Cardiac fibroblast (primary cell): Measurements from ENCODE around the gene DDX39B.

Source experiments
- DNase-seq, 2 donors: peaks; one replicate each; pipeline versions ENCODE4 v3.0.0 to v3.0.0-alpha.2; 2010; ENCODE audit warnings: low read depth in 2 of 2
- H3K4me3 ChIP-seq, 2 donors: replicated peaks in 1 of 2; 1 replicate in 1 of 2; 2 replicates in 1 of 2; pipeline ENCODE4 v1.5.1; 2011; ENCODE audit warnings: low read depth in 2 of 2, low read length in 2 of 2, mild to moderate bottlenecking in 2 of 2, moderate library complexity in 1 of 2
- TF ChIP-seq, protein P1 (sequence below): IDR thresholded peaks from one replicate; pipeline ENCODE4 v1.5.1; 2011; ENCODE audit warnings: low read depth, mild to moderate bottlenecking, low read length, inconsistent platforms

DDX39B gene

DNA sequence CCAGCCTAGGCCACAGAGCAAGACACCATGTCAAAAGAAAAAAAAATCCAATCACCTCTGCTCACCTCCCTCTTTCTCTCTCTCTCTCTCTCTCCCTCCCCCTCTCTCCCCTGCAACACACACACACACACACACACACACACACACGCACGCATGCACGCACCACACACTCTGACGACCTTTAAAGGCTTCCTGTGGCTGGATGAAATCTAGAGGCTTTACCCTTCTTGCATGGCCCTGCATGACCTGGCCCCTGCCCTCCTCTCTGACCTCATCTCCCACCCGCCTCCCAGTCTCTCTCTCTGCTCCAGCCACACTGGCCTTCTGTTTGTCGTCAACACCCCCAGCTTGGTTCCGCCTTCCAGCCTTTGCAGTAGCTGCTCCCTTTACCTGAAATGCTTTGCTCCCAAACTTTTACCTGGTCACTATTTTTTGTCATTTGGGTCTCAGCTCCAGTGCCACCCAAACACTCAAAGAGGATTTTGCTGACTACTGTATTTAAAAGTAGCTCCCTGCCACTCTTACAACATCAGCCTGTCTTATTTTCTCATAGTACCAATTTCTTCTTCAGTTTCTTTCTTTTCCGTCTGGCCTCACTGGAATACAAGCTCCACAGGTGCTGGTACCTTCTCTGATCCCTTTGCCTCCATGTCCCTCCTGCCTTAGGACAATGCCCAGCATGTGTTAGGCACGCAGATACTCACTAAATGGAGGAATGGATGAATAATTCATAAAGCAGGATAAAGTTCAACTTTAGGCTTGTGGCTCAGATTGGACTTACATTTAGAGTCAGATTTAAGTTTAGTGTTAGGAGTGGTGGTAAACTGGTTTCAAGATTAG lies 25.9 kb upstream of the DDX39B start:
- TF ChIP-seq, protein P1, sequence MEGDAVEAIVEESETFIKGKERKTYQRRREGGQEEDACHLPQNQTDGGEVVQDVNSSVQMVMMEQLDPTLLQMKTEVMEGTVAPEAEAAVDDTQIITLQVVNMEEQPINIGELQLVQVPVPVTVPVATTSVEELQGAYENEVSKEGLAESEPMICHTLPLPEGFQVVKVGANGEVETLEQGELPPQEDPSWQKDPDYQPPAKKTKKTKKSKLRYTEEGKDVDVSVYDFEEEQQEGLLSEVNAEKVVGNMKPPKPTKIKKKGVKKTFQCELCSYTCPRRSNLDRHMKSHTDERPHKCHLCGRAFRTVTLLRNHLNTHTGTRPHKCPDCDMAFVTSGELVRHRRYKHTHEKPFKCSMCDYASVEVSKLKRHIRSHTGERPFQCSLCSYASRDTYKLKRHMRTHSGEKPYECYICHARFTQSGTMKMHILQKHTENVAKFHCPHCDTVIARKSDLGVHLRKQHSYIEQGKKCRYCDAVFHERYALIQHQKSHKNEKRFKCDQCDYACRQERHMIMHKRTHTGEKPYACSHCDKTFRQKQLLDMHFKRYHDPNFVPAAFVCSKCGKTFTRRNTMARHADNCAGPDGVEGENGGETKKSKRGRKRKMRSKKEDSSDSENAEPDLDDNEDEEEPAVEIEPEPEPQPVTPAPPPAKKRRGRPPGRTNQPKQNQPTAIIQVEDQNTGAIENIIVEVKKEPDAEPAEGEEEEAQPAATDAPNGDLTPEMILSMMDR: no peak
- H3K4me3 ChIP-seq: no peak overlapping the region
- no peak for DNase-seq

DNA sequence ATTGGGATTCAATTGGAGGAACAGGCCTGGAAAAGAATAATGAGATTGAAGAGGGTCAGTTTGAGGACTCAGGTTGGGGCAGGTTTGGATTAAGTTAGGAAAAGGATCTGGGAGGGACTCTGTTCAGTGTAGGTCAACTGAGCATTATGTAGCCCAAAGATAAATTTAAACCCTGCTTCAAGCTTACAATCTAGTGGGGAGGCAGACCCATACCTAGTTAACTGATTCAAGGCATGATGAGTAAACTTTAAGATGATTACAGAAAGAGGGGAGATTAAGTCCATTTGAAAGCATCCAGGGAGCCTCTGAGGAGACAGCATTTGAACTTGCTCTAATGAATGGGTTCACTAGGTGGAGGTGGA lies 18.9 kb upstream of the DDX39B start:
- DNase-seq: no peak
- no peak overlapping the region for H3K4me3 ChIP-seq
- TF ChIP-seq, protein P1: no peak

DNA sequence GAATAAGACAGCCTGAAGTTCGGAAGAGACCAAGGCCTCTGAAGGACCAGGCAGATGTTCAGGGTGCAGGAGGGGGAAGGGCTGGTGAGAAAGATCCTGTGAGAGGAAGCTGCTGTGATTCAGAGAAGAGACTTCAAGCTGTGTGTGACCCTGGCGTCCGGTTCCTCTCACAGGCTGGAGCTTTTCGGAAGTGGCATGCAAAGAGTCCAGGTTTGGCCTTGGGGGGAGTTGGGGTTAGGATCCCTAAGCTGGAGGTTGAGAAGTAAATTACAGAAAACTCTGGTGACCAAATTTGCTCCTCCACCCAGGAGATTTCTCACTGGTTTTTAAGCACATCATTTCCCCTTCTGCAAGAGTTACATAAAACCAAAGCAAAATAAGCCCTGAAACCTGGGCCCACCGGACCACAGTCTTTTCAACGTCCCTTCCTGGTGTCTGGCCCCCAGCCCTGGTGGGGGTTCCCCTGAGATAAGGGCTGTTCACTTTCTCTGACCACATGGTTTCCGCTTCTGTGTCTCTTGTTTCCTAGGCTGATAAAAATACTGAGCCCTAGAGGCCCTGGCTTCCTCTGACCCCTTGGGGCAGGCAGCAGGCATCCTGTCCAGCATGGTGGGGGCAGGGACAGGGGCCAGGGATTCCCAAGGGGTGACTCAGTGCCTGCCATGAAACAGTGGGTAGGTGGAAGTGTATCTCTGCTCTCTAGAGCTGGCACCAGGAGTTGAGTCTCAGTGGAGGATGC lies 18.3 kb upstream of the DDX39B start:
- H3K4me3 ChIP-seq: no peak overlapping the region
- TF ChIP-seq, protein P1: no peak
- peak; percentile 76 to 80 for DNase-seq

DNA sequence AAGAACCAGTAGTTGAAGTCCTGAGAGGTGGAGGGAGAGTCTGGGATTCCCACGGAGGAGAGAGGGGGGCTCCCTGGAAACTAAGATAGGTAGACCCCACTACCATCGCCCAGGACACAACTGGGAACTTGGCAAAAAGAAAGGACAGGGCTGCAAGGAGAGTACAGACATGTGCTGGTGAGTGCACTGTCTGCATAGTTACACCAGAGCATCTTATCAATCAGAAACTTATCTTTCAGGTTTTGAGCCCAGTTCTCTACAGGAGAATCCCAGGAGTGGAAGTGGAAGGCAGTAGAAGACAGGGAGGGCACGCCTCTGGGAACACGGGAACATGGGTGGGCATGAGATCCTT lies 17.8 kb upstream of the DDX39B start:
- DNase-seq: no peak
- H3K4me3 ChIP-seq: no peak overlapping the region
- TF ChIP-seq, protein P1: no peak

DNA sequence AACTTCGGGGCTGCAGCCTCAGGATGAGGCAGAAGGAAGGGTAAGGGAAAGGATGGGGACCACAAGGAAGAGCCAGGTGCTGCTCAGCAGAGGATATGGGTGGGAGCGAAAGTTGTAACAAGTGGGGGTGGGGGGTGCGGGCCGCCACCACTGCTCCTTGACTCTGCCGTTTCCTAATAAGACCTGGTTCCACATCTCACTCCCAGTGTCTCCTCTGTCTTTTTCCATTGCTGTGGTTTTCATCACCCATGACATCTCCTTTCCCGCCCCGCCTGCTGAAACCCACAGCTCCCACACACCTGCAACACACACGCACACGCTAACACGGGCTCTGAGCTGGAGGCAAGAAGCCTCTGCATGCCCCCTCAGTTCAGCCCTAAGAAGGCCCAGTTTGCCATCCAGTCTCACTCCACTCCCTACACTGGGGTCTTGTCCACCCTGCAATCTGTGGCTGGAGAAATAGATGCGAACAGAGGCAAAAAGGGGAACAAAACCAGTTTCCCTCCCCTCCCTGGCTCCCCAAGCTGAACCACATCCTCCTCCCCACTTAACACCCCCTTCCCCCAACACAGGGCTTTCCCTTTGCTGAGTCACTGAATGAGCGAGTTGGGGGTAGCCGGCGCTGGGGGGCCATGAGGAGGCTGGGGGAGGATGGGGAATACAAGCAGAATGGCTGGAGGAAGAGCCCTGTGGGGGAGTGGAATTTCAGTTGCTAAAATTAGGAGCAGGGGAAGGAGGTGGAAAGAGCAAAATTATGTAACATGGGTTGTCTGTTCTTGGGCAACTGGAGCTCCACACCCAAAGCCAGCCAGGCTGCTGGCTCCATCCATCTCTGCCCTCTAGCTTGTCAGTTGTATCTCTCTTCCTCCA lies 17.1 kb upstream of the DDX39B start:
- H3K4me3 ChIP-seq: no peak overlapping the region
- TF ChIP-seq, protein P1: no peak
- peak; percentile 55 to 58 for DNase-seq

DNA sequence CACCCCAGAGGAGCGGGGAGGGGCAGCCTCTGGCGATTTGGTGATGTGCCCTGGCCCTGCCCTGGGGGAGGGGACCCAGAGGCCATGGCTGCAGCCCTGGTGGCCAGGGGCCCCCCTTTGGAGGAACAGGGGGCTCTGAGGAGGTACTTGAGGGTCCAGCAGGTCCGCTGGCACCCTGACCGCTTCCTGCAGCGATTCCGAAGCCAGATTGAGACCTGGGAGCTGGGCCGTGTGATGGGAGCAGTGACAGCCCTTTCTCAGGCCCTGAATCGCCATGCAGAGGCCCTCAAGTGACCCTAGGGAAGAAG lies 16.5 kb upstream of the DDX39B start:
- DNase-seq: no peak
- TF ChIP-seq, protein P1: no peak
- H3K4me3 ChIP-seq: no peak overlapping the region
